CD4-positive, alpha-beta T cell treated with Interferon gamma for 1 hour (primary cell): ENCODE measurements around the gene IER3.
A peak's percentile ranks its signal among the peaks of the same experiment; 100 is the strongest.

Experiments used
- DNase-seq: peaks from one replicate; pipeline ENCODE4 v3.0.0-alpha.2; 2020

The IER3 gene, protein sequence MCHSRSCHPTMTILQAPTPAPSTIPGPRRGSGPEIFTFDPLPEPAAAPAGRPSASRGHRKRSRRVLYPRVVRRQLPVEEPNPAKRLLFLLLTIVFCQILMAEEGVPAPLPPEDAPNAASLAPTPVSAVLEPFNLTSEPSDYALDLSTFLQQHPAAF

DNA sequence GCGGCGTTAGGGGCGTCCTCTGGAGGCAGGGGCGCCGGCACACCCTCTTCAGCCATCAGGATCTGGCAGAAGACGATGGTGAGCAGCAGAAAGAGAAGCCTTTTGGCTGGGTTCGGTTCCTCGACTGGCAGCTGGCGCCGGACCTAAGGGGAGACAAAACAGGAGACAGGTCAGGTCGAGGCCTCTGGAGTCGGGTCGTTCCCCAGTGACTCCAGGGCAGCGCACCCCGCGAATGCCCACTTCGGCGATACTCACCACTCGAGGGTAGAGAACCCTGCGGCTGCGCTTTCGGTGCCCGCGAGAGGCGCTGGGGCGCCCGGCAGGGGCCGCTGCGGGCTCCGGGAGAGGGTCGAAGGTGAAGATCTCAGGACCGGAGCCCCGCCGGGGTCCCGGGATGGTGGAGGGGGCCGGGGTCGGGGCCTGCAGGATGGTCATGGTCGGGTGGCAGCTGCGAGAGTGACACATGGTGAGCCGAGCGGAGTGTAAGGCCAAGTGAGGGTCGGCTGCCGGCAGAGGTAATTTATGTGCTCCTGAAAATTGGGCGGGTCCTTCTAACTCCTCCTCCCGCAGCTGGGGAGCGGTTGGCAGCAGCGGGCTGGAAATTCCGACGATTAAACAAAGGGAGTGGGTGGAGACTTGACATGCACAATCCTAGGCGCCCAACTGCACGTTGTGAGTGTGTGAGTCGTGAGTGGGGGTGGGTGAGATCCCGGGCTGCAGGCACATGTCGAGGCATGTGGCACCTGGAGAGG, at the start of gene IER3:
Gene IER3, minus strand, starts transcription at position 494 of the 752 bp plus-strand sequence. Its CDS starts 29 bp downstream, at position 465.
- DNase-seq, result peak; percentile 82

DNA sequence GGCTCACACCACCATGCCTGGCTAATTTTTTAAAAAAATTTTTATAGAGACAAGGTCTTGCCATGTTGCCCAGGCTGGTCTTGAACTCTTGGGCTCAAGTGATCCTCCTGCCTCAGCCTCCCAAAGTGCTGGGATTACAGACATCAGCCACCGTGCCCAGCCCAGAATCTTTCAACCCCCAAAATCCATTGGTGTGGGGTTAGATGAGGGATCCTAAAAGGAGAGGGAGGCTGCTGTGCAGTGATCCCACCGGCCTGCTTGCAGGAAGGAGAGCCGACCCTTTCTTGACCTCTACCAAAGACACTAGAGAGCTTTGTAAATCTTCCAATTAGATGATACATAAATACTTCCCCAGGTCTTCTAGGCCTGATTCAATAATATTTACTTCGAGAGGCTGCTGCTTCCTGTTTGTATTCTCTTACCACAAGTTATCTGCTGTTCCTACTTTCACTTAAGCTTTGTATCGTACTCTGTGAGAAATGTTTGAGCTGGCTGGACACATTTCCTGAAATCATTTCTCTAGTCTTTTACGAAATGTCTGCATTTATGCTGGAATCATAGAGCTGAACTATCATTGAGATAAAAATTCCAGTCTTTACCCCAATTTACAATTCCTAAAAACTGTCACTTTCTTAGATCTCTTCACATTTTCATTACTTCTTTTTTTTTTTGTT, 49.3 kb upstream of the IER3 start:
- no peak for DNase-seq

DNA sequence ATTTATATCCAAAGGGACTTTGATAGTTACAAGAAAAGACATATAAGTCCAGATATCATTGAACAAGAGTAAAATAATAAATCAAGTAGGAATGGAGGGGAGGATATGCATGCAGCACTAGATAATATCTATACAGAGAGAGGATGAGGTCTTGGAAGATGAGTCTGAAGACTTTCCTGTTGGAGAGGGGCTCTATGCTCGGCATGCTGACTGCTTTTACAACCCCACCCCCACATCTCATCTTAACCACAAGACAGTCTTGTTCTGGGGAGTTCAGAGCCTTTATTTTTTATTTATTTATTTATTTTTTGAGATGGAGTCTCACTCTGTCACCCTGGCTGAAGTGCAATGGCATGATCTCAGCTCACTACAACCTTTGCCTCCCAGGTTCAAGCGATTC, 48.4 kb upstream of the IER3 start:
- no peak for DNase-seq

DNA sequence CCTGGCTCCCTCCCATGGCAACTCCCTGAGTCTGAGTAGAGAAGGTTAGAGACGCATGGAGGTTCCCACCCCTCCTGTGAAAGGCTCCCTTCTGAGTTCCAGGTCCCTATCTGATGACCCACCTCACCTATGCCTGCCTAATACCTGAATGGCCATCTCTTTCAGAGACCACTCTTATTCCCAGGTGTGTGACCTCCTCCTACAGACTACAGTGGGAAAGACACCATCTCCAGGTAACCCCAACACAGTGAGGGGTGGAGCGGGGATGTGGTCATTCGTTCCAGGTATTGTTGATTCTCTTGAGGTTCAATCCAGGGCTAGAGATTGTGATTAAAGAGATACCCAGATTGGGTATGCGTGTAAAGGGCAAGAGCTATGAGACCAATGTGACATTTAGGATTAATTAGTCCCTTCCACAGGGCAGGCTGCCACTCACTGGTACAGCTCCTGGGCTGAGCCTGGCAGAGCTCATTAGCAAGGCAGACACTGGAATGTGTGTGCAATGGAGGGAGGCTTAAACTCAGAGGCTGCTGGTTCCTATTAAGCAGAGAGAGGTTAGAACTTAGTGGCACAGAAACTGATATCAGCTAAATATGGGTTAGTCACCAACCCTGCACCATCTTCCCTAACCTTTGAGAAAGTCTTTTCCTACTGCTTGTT, 46.5 kb upstream of the IER3 start:
- no peak for DNase-seq

DNA sequence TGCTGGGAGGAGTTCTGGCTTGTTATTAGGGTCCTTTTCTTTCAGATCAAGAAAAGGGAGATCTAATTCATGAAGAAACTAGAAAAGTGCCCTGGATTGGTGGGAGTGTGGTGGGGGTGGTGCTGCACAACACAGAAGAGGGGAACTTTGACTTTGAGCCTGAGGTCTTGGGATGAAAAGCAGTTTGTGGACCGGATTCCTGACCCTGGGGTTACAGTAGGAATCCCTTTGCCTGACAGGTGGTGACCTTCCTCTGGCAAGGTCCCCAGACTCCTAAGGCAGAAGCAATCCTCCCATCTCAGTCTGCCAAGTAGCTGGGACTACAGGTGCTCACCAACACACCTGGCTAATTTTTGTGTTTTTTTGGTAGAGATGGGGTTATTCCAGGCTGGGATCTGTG, 45.3 kb upstream of the IER3 start:
- DNase-seq, result no peak

DNA sequence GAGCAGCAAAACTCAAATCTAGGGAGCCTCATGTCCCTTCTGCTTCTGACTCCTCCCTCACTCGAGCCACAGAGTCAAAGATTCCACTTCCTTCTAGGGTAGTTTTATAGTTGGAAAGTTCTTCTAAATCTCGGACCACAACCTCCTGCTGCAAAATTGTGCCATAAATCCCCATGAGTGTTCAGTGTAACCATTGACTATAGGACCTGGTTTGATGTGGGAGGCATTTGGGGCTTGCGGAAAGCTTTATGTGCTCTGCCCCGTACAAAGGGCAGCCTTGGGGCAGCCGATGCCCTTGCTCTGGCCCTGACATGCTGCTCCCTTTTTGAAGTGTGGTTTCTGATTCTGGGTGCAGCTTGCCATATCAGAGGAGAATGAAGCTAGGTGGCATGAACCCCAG, 43.6 kb upstream of the IER3 start:
- peak; percentile 20 for DNase-seq

DNA sequence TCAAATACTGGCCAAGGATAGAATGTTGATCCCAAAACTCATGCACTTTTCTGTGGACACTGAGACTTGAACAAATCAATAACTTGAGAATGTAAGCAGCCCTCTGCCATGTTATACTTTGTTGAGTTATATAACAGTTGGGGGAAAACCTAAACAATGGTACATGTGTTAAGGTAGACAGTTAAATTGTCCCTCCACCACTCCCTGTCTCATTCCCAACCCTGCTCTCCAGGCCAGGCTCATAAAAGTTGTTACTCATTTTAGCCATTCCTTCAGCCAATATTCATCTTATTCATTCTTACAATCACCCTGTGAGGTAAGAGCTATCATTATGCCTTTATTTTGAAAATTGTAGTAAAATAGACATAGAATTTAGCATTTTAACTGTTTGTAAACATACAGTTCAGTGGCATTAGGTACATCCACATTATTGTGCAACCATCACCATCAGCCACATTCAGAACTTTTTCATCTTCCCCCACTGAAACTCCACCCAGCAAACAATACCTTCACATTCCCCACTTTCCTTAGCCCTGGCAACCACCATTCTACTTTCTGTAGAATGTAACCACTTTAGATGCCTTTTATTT, 38.2 kb upstream of the IER3 start:
- no peak for DNase-seq

DNA sequence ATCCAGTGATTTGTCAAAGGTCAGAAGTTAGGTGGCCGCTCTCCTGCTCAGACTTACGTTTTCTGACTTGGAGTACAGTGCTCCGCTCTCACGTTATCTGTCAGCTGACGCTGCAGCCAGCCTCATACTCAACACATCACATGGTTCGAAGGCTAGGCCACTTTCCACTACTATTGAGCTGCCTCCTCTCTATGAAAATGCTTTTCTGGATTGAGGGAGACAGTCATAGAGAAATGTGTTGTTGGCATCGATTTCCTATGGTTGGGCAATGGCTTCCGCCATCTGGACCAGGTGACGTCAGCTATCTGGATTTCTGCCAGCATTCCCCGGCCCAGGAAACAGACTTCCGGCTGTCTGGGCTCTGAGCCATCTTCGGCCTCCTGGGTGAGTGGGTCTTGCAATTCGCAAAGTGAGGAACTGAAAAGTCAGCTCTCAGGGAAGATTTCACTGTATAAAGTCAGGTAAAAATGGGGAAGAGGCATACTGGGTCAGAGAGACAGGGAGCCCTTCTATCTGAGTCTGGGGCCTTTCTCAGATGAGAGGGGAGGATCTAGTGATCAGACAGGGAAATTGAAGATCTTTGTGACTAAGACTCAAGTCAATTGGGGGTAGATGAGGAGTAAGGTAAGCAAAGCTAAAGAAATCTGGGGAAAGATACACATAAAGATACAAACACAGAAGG, 37.5 kb upstream of the IER3 start:
- peak; percentile 81 for DNase-seq

DNA sequence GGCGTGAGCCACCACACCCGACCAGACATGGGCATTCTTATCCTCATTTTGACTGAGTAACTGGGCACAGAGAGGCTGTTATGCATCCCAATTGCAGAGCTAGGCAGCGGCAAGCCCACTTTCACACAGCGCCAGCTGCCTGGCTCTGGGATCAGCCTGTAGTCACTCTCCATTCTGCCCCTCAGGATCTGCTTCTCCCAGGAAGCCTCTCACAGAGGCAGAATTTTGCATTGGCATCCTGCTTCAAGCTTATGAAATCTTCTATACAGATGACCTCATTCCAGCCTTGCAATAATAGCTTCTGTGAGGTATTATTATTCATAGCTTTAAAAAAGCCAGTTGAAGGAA, 37.0 kb upstream of the IER3 start:
- DNase-seq, result no peak

DNA sequence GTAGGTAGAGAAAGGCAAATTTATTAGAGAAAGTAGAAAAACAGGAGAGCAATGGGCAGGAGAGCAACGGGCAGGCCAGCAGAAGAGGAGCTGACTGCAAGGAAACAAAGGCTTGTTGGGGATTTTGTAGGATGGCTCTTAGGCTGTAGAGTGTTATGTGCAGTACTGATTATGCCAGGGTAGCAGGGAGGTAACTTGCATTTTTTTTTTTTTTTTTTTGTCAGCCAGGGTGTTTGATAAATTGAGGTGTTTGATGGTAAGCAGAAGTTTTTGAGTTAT, 36.2 kb upstream of the IER3 start:
- DNase-seq, result no peak

DNA sequence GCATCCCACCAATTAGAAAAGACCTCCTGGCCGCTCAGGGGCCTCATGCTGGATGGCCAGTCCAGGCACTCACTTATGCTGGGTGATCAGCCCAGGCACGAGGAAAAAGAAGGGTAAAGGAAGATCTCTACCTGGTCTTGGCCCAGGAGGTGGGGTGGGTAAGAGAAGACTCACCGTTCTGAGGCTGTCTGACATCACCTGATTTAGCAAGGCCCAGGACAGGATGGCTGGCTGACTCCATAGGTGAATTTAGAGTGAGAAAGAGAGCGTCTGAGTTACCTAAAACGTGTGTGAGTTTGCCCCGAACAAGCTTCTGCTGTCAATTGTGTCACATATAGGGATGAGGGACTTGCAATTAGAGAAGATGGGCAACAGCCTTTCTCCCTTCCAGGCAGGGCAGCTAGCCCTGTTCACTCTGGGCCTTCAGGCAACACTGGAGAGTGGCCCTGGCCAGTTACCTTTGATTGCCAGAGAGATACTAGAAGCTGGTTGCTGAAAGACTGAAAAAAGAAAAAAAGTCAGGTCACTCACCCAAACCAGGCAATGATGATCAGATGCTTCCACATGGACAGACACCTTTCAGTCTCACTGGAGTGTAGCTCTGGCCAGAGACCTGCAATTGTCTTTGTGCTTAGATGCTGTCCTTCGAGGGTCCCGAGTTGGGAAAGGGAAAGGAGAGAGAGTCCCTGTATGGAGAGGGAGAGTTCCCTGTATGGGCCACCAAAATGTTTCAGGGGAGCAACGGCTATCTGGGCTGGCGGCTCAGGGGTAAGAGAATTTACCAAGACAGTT, 35.7 kb upstream of the IER3 start:
- no peak for DNase-seq

DNA sequence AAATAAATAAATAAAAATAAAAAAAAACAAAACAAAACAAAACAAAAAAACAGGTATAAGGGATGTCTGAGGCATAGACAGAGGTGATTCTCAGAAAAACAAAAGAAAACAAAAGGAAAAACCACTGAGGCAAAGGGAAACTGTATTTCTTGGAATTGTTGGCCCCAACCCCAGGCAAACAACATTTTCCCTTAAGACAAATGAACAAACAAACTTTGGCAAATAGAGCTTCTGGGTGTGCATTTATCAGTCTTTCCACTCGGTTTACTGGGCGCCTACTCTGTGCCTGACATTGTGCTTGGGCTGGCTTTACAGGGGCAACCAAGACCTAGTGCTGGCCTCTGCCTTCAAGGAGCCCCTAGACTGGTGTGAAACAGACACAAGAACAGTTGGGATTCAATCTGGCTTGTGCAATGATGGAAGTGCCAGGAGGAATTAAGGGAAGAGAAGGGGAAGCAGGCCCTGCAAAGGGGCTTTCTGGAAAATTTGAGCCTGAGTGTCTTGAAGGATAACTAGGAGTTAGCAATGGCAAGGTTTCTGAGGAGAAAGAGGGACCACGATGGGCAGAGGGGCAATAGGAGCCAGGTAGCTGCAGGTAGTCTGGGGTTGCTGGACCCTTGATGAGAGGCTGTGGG, 33.8 kb upstream of the IER3 start:
- no peak for DNase-seq

DNA sequence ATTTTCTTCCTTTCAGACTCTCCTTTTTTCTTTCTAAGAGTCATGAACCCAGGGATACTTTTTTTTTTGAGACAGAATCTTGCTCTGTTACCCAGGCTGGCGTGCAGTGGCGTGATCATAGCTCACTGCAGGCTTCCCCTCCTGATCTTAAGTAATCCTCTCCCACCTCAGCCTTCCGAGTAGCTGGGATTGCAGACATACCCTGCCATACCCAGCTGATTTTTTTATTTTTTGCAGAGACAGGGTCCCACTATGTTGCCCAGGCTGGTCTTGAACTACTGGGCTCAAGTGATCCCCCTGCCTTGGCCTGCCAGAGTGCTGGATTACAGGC, 32.8 kb upstream of the IER3 start:
- no peak for DNase-seq

DNA sequence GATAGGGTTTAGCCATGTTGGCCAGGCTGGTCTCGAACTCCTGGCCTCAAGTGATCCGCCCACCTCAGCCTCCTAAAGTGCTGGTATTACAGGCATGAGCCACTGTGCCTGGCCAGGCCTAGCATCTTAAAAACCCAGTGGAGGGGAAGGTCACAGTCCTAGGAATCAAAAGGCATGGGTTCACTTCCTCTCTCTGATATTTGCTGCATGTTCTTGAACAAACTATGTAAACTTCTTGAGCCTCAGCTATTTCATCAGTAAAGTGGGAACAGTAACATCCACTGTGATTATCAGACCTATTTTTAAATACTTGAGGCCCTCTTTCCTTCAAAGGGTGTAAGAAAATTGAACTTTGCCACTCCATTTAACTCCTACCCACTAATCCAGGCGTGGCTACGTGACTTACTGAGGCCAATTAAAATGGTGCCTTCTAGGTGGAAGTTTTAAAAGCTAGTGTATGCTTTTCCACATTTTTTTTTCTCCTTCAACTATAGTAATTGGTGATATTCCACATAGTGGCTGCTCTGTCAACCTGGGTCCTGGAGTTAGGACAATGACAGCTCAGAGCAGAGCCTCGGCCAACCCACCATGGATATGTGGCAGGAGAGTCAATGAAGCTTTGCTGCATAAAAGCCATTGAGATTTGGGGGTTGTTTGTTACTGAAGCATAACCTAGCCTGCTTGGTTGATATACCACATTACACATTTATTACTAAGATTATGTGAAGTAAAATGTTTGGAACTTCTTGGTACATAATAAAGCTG, 32.2 kb upstream of the IER3 start:
- DNase-seq, result no peak

DNA sequence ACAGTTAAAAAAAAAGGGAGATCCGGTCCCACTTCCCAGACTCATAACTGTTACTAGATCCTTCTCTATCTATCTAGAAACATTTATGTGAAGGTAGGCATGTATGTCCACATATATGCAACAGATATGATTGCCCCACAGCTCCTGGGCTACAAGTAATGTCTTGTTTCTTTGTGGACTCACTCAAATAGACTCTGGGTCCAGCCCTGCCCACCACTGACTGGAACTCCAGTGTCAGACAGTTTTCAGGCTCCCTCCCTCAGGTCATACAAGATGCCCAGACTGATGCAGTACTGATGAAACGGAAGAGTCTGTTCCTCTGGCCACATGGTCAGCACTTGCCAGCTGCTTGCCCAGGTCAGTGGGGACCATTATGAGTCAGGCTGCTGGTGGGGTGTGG, 30.8 kb upstream of the IER3 start:
- DNase-seq, result no peak

DNA sequence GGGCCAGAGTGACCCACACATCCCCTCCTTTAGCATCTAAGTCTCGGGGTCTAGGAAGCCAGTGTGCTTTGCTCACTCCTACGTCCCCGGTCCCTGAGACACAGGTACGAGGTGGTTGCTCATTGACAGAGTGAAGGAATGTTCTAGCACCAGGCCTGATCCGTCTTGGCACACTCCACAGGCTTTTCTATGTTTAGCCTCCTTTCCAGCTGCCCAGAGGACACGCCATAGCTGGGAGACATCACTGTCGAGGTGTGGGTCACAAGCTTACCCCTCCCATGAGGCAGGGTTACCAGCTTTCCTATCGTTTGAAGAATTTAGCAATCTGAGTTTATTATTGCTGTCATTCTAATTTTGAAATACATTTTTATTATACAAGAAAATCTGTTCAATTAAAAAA, 30.4 kb upstream of the IER3 start:
- no peak for DNase-seq

DNA sequence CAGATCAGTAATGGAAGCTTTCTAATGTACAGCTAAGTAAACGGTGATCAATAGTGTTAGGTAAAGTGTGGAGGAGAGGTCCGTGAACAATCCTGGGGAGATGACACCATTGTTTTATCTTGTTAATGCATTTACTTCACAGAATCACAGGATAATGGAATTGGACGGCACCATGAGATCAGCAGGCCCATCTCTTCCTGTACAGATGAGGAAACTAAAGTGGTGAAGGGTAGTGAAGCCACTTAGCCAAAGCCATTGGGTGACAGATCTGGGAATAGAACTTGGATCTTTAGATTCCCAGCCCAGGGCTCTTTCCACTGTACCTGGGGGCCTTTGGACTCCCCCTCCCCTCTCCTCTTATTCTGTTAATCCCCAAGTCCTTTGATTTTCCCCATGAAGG, 26.2 kb upstream of the IER3 start:
- DNase-seq, result no peak

DNA sequence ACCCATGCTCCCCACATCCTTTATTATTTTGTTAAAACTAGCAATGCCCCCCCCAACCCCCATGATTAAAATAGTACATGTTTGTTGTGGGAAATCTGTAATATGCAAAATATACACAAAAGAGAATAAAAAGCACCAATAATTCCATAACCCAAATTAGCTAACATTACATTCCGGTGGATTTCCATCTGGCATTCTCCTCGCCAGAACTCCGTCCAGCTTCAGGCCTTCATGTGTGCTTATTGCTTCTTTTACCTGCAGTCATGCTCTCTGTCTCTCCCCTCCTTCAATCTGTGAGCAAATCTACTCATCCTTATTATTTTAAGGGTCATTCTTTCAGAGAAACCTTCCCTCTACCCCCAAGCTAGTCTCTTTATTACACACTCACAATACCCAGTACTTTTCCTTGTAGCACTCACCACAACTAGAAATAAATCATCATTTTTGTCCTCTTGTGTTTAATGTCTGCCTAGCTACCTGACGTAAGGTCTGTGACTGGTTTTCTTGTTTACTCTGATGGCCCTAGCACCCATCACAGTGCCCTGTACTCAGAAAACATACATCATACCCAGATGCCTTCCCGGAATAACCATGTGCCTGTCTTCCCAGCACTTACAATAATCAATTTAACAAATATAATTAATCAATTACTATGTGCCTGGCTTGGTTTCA, 25.6 kb upstream of the IER3 start:
- DNase-seq, result no peak

DNA sequence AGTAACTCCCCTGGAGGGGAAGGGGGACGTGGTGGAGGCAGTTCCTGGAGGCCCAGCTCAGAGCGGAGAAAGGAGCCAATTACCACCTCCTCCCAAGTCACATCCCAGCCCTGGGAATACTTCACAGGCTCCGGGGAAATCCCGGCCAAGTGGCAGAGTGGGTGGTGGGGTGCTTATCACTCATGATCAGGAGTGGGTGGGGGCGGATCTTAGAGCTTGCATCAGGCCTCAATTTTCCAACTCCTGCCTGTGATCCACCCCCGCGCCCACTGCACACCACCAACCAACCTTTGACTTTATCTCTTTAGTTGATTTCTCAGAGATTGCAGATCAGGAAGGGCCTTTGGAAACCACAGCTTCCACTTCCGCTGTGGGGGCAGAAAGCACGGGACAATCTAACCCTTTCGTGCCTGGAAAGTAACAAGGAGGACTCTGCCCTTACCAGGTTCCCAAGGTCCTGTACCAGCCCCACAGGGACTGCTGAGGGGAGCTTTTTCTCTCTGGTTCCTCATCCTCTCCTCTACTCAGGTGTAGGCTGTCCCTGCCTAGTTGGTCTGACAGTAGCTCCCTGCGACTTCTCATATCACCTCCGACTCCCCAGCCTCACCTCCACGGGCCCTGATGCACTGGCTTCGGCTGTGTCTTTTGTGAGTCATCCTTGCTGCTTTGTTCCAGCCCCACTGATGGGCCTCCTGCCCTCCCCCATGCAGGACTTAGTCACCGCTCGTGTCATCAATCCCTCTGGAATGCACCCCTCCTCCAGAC, 24.9 kb upstream of the IER3 start:
- peak; percentile 45 for DNase-seq

DNA sequence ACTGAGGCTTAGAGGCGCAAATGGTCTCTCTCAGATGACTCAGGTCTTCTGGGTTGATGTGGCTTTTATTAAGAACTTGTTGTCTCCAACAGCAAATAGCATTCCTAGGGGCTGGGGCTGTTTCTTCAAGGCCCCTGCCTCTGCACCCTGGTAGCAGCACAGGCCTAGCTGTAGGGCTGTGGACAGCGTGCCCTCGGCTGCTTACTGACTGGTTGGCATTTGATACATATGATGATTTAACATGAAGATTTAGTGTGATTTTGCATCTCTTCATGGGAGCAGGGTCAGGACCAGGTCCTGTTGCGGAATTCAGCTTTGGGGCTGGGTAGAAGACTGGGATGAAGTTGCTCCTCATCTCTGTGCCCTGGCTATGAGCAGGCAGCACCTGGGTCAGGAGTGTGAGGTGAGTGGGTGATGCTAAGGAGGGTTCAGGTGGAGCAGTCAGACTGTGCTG, 24.3 kb upstream of the IER3 start:
- DNase-seq, result no peak
